Activated CD4-positive, alpha-beta T cell treated with anti-CD3 and anti-CD28 coated beads for 36 hours (primary cell): ENCODE results near the gene SYNCRIP. TPM values are rescaled to one million over a fixed set of nuclear protein-coding genes. Genes with fewer than 3 reads are reported as not detected.
"Not testable (repeated sequence)": the region's sequence is repeated elsewhere in the genome, so short reads cannot be mapped to it uniquely, and the experiment has no call there.

Source experiments
- ATAC-seq: fragments of 200-7000 bp; cut with Tn5 transposase; one replicate; pipeline ENCODE4 v1.10.0; 2021; ENCODE audit warnings: mild to moderate bottlenecking, moderate library complexity
- CTCF ChIA-PET: fragments of 350-600 bp; sonication (Branson Sonifier 250); formaldehyde crosslinking; loops from one replicate; lab custom pipeline; 2021; ENCODE audit warnings: antibody characterized with exemption; lab: Charles Lee
- POLR2A ChIA-PET: fragments of 350-600 bp; sonication (Branson Sonifier 250); formaldehyde crosslinking; loops from one replicate; lab custom pipeline; 2021; ENCODE audit warnings: antibody characterized with exemption, inconsistent platforms; lab: Charles Lee
- DNase-seq: peaks from one replicate; pipeline ENCODE4 v3.0.0-alpha.2; 2020
- H3K27ac Mint-ChIP-seq: one replicate; pipeline ENCODE4 v1.8.0; 2021; ENCODE audit warnings: mixed read lengths
- H3K27me3 Mint-ChIP-seq: one replicate; pipeline ENCODE4 v1.8.0; 2021; ENCODE audit warnings: mixed read lengths
- H3K36me3 Mint-ChIP-seq: one replicate; pipeline ENCODE4 v1.8.0; 2021; ENCODE audit warnings: low read depth, mixed read lengths
- H3K4me1 Mint-ChIP-seq: one replicate; pipeline ENCODE4 v1.8.0; 2021; ENCODE audit warnings: mixed read lengths
- H3K4me3 Mint-ChIP-seq: one replicate; pipeline ENCODE4 v1.8.0; 2021; ENCODE audit warnings: mild to moderate bottlenecking, moderate library complexity, mixed read lengths
- H3K9me3 Mint-ChIP-seq: one replicate; pipeline ENCODE4 v1.8.0; 2021; ENCODE audit warnings: low read depth, mixed read lengths
- intact Hi-C, 2 experiments: fragments of 100-400 bp; cut with DNase I in 1 of 2; cut with micrococcal nuclease in 1 of 2; formaldehyde crosslinking; loops; one replicate each; pipeline versions ENCODE4 v1.14.2 to v1.15.1; 2022 to 2024; cut with DNase I, micrococcal nuclease
- total RNA-seq, 2 experiments: library from RNA; stranded (reverse); gene quantifications; one replicate each; pipeline ENCODE4 v1.2.3, GENCODE V29; 2021

The SYNCRIP gene
- total RNA-seq, 2 experiments from 2014 or later = 156 to 191 TPM

DNA sequence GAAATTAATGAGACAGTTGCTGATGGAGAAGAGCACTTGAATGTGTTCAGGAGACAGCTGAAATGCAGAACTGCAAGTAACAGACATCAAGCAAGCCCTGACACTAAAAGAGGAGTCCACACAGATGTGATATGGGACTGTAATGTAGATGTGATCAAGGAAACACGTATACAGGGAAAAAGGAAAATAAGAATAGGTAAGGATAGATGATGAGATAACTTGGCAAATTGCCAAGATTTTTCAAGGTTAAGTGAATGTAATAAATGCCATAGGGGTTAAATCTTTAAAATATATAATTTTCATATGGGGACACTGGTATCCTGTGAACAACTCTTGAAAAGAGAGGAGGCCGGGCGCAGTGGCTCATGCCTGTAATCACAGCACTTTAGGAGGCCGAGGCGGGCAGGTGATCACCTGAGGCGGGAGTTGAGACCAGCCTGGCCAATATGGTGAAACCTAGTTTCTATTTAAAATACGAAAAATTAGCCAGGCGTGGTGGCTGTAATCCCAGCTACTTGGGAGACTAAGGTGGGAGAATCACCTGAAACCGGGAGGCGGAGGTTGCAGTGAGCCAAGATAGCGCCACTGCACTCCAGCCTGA, 41.9 kb downstream of the SYNCRIP start:
- POLR2A ChIA-PET = no interaction called here
- intact Hi-C loops = no loop called here
- Mint-ChIP-seq H3K36me3 (peaks cover 19% of the 10 kb centered on the region), H3K4me1 (no peaks in the 10 kb centered on the region), H3K4me3 (no peak overlapping the region), H3K27me3 (no peaks in the 10 kb centered on the region), H3K9me3 (no peaks in the 10 kb centered on the region), H3K27ac (no peak overlapping the region)
- CTCF ChIA-PET = interaction anchor here (0.8 to 2.0 kb wide), 2 partner anchors 8 to 11 kb away, joined by 3 to 5 read pairs; no protein-coding TSS in a partner anchor
- ATAC-seq (no peak), DNase-seq (no peak)

DNA sequence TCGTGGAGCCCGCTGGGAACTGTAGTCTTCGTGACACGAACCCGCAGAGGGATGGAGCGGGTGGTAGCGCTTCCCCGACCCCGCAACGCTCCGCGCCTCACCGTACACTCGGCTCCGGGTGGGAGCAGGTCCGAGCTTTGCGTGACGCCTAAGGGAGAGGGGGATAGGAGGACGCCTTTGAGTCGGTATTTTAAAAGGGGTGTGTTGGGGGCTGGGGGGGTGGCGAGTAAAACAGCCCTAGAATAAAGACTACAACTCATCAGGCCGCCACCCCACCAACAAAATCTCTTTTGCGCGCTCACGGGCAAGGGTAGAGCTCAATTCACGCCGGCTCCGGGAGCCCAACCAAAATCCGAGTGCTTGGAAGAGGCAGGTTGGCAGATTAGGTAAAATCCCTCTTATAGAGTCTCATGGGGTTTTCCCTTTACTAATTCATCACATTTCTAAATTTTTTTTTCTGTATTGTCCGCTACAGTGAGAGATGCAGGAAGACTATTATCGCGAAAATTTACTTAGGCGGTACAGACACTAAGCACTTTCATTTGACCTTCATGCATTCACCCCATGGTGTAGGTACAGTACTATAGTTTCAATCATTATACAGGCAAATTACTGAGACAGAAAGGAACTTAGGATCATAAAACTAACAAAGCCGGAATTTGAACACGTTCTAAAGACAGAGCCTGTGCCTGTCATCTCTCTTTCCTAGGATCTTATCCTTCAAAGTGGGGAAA, 48.3 kb downstream of the SYNCRIP start:
- CTCF ChIA-PET = interaction anchor here (0.8 to 2.0 kb wide), 9 partner anchors 13 to 144 kb away, joined by 3 to 6 read pairs (median 3); no protein-coding TSS in a partner anchor
- H3K27ac Mint-ChIP-seq = peak overlapping the region; percentile 90
- ATAC-seq (peak; percentile 54), DNase-seq (peak; percentile 76)
- intact Hi-C loops = loop anchor here (1.0 to 5.0 kb wide), 5 partner anchors 49 to 1367 kb away; partner anchors contain the start of gene CEP162 (in 1 of the 2)
- peaks cover 26% of the 10 kb centered on the region for H3K4me1 Mint-ChIP-seq
- peaks cover 17% of the 10 kb centered on the region for H3K36me3 Mint-ChIP-seq
- no peaks in the 10 kb centered on the region for H3K9me3 Mint-ChIP-seq
- H3K27me3 Mint-ChIP-seq = no peaks in the 10 kb centered on the region
- POLR2A ChIA-PET = interaction anchor here (0.6 to 3.1 kb wide), 5 partner anchors 47 to 84 kb away, joined by 3 to 18 read pairs (median 6); partner anchors contain the start of gene SYNCRIP
- peak overlapping the region; percentile 83 for H3K4me3 Mint-ChIP-seq

DNA sequence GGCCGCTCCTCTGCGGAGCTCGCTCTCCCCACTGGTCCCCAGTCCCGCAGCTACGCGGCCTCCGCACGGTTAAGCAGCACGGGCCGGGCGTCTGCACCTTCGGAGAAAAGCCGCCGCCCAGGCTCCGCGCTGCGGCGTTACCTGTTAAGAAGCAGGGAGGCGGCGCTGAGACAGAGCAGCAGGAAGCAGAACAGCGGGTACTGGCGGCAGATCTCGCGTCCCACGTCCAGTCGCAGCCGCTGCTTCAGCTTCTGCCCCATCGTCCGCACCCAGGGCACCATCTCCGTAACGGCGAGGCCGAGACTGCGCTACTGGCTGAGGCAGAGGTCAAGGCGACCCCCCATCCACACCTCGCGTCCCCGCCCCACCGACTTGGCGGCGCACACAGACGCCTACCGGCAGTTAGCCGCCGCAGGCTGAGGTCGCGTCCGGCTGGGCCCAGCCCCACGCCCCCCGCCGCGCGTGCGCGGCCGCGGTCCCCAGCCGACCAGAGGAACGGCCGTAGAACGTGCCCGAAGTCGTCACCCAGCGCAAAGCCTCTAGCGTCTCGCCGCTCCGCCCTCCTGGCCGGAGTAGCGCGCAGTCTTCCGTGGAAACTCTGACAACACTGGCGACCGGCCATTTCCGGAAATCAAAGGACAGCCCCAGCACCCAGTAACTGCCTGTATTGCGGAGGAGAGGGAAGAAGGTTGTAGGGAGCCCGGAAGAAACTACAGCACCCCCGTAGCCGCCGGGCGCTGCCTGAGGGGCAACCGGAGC, 49.1 kb downstream of the SYNCRIP start, which contains the start of gene SNX14:
Gene SNX14 (minus strand): TSS at position 421 of the 759 bp plus-strand sequence. CDS start 140 bp downstream, at position 281.
- Mint-ChIP-seq H3K36me3 (peaks cover 20% of the 10 kb centered on the region), H3K27ac (peak within 1 kb of the TSS; percentile 90), H3K9me3 (no peaks in the 10 kb centered on the region), H3K27me3 (no peaks in the 10 kb centered on the region), H3K4me3 (peak within 1 kb of the TSS; percentile 83), H3K4me1 (peaks cover 28% of the 10 kb centered on the region)
- POLR2A ChIA-PET = interaction anchor here (0.5 to 3.1 kb wide), 7 partner anchors 47 to 403 kb away, joined by 3 to 18 read pairs (median 6); partner anchors contain the start of gene SYNCRIP
- intact Hi-C loops = loop anchor here (1.0 to 5.0 kb wide), 6 partner anchors 50 to 1366 kb away; partner anchors contain the start of gene CEP162 (in 1 of the 2)
- ATAC-seq (peak; percentile 81), DNase-seq (peak; percentile 87)
- CTCF ChIA-PET = interaction anchor here (0.8 to 2.0 kb wide), 11 partner anchors 13 to 143 kb away, joined by 3 to 6 read pairs (median 3); no protein-coding TSS in a partner anchor

GRCh38 chr6:85592033-85592432, 50.7 kb downstream of the SYNCRIP start:
- Mint-ChIP-seq H3K4me3 (peak overlapping the region; percentile 83), H3K4me1 (peaks cover 28% of the 10 kb centered on the region), H3K27ac (peak overlapping the region; percentile 56), H3K36me3 (peaks cover 20% of the 10 kb centered on the region), H3K27me3 (no peaks in the 10 kb centered on the region), H3K9me3 (no peaks in the 10 kb centered on the region)
- no peak for ATAC-seq
- intact Hi-C loops = loop anchor here (2.0 to 5.0 kb wide), 3 partner anchors 127 to 235 kb away; no protein-coding TSS in a partner anchor
- CTCF ChIA-PET = interaction anchor here (1.4 kb wide), 1 partner anchor 52 kb away, joined by 4 read pairs; no protein-coding TSS in a partner anchor
- no peak for DNase-seq
- POLR2A ChIA-PET = interaction anchor here (3.1 kb wide), 1 partner anchor 86 kb away, joined by 18 read pairs; no protein-coding TSS in a partner anchor

DNA sequence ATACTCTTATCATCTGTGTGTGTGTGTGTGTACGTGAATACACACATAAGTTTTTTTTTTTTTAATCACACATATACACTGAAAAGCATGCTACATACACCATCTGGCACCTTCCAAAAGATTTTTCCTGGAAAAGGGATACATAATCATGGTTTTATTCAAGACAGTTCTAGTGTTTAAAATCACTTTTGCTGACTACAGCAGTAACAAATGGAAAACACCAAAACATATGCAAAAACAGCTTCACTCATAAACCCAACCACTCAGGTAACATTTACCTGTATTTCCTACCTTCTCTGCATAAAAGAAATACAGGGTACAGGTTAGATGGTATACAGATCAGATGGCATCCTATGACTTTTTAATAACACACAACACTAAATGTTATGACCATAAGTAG, 51.5 kb downstream of the SYNCRIP start:
- no peak for DNase-seq
- POLR2A ChIA-PET = no interaction called here
- no peak overlapping the region for H3K4me3 Mint-ChIP-seq
- H3K36me3 Mint-ChIP-seq = peaks cover 22% of the 10 kb centered on the region
- no peaks in the 10 kb centered on the region for H3K27me3 Mint-ChIP-seq
- no peak for ATAC-seq
- intact Hi-C loops = loop anchor here (5.0 kb wide), 2 partner anchors 129 to 234 kb away; no protein-coding TSS in a partner anchor
- H3K9me3 Mint-ChIP-seq = no peaks in the 10 kb centered on the region
- H3K4me1 Mint-ChIP-seq = peaks cover 32% of the 10 kb centered on the region
- no peak overlapping the region for H3K27ac Mint-ChIP-seq
- CTCF ChIA-PET = no interaction called here

DNA sequence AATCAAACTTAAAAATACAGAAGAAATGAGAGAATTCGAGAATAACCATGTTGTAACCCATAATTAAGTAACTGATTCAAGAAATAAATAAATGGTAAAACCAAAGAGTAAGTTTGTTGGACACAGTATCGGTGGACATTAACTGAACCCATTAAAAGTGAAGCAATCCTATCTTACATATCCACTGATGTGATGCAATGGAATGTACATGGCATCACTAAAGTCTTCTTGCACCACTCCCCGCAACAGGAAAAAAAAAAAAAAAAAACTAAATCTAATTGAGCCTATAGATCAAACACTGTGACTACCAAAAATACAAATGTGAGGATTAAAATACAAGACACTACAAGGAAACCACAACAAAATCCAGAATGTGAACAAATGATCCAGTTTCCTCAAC, 56.9 kb downstream of the SYNCRIP start:
- POLR2A ChIA-PET = no interaction called here
- Mint-ChIP-seq H3K36me3 (peaks cover 54% of the 10 kb centered on the region), H3K27me3 (no peaks in the 10 kb centered on the region), H3K4me1 (peaks cover 27% of the 10 kb centered on the region), H3K4me3 (no peak overlapping the region), H3K9me3 (peaks cover 25% of the 10 kb centered on the region), H3K27ac (no peak overlapping the region)
- CTCF ChIA-PET = no interaction called here
- DNase-seq (no peak), ATAC-seq (no peak)
- intact Hi-C loops = no loop called here

- CTCF ChIA-PET, DNase-seq, H3K27me3 Mint-ChIP-seq, POLR2A ChIA-PET, intact Hi-C loops, H3K4me3 Mint-ChIP-seq, ATAC-seq, H3K27ac Mint-ChIP-seq: not testable (repeated sequence)
- Mint-ChIP-seq H3K4me1 (peaks cover 24% of the 10 kb centered on the region), H3K9me3 (peaks cover 25% of the 10 kb centered on the region), H3K36me3 (peaks cover 46% of the 10 kb centered on the region)
Measured at GRCh38 chr6:85582832-85583231, 59.9 kb downstream of the SYNCRIP start.

- intact Hi-C loops = no loop called here
- CTCF ChIA-PET = interaction anchor here (1.0 kb wide), 1 partner anchor 12 kb away, joined by 3 read pairs; the partner anchor contains the start of gene SNX14
- no peak for ATAC-seq
- Mint-ChIP-seq H3K4me3 (no peak overlapping the region), H3K36me3 (peaks cover 46% of the 10 kb centered on the region), H3K27ac (no peak overlapping the region), H3K4me1 (peaks cover 21% of the 10 kb centered on the region), H3K27me3 (no peaks in the 10 kb centered on the region), H3K9me3 (peaks cover 25% of the 10 kb centered on the region)
- no peak for DNase-seq
- POLR2A ChIA-PET = no interaction called here
Measured at GRCh38 chr6:85581572-85581971, 61.1 kb downstream of the SYNCRIP start.

DNA sequence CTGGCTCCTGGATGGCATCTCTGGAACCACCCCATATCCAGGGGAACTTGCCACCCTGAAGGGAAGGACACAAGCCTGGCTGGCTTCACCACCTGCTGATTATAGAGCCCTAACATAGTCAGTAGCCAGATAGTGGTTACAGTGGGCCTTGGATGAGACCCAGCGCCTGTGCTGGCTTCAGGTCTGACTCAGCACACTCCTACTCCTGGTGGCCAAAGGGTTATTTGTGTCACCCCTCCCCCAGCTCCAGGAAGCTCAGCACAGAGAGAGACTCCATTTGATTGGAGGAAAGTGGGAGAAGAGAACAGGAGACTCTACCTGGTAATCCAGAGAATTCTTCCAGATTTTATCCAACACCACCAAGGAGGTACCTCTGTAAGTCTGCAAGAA, 61.8 kb downstream of the SYNCRIP start:
- Mint-ChIP-seq H3K36me3 (peaks cover 41% of the 10 kb centered on the region), H3K27me3 (no peaks in the 10 kb centered on the region), H3K9me3 (peaks cover 24% of the 10 kb centered on the region), H3K4me3 (no peak overlapping the region), H3K4me1 (peaks cover 18% of the 10 kb centered on the region), H3K27ac (no peak overlapping the region)
- intact Hi-C loops = no loop called here
- POLR2A ChIA-PET = no interaction called here
- ATAC-seq (peak; percentile 42), DNase-seq (peak; percentile 18)
- CTCF ChIA-PET = interaction anchor here (1.0 kb wide), 1 partner anchor 13 kb away, joined by 3 read pairs; the partner anchor contains the start of gene SNX14

DNA sequence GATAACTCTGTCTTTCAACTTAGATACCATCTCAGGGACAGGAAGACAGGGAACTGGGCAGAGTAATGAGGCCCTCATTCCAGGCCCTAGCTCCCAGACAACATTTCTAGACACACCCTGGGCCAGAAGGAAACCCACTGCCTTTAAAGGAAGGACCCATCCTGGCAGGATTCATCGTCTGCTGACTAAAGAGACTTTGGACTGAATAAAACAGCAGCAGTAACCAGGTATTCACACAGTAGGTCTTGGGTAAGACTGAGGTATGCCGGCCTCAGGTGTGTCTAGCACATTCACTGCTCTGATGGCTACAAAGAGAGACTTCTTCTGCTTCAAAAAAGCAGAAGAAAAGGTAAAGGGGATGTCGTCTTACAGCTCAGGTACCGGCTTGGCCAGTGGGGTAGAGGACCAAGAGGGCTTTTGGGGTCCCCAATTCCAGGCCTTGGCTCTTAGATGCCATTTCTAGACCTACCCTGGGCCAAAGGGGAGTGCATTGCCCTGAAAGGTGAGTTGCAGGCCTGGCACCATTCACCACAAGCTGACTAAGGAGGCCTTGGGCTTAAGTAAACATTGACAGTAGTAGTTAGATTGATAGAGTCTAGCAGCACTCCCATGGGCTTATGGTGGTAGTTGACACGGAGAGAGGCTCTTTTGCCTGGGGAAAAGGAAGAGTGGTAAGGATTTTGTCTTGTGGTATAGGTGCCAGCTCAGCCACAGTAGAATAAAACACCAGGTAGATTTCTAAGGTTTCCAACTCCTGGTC, 62.4 kb downstream of the SYNCRIP start:
- H3K9me3 Mint-ChIP-seq = peaks cover 20% of the 10 kb centered on the region
- DNase-seq (no peak), ATAC-seq (no peak)
- intact Hi-C loops = no loop called here
- H3K4me1 Mint-ChIP-seq = peaks cover 21% of the 10 kb centered on the region
- H3K4me3 Mint-ChIP-seq = no peak overlapping the region
- no peaks in the 10 kb centered on the region for H3K27me3 Mint-ChIP-seq
- peaks cover 39% of the 10 kb centered on the region for H3K36me3 Mint-ChIP-seq
- CTCF ChIA-PET = interaction anchor here (1.0 kb wide), 1 partner anchor 13 kb away, joined by 3 read pairs; the partner anchor contains the start of gene SNX14
- POLR2A ChIA-PET = no interaction called here
- H3K27ac Mint-ChIP-seq = no peak overlapping the region
